B cell (primary cell): Measurements from ENCODE around the gene UBXN7. TPM values are rescaled to one million over a fixed set of nuclear protein-coding genes. Genes with fewer than 3 reads are reported as not detected.
"Not testable (repeated sequence)": the region's sequence is repeated elsewhere in the genome, so short reads cannot be mapped to it uniquely, and the experiment has no call there.

Experiments used
- ATAC-seq: fragments of 200-7000 bp; cut with Tn5 transposase; one replicate; pipeline ENCODE4 v1.10.0; 2021; ENCODE audit warnings: low read depth, mild to moderate bottlenecking, moderate number of reproducible peaks, moderate library complexity
- CTCF ChIA-PET: fragments of 350-600 bp; sonication (Branson Sonifier 250); formaldehyde crosslinking; loops from one replicate; lab custom pipeline; 2021; ENCODE audit warnings: antibody characterized with exemption, inconsistent platforms; lab: Charles Lee
- POLR2A ChIA-PET: fragments of 350-600 bp; sonication (Branson Sonifier 250); formaldehyde crosslinking; loops from one replicate; lab custom pipeline; 2021; ENCODE audit warnings: antibody characterized with exemption; lab: Charles Lee
- DNase-seq: peaks from one replicate; pipeline ENCODE4 v3.0.0; 2013
- H2AFZ ChIP-seq: 2 replicates; pipeline ENCODE4 v1.6.1; 2012; ENCODE audit warnings: mild to moderate bottlenecking, low read depth, low read length; ENCODE audit not compliant: insufficient read depth, poor library complexity, severe bottlenecking
- H3K27ac ChIP-seq, 2 donors: 1 replicate in 1 of 2; 2 replicates in 1 of 2; pipeline ENCODE4 v1.5.1; 2012 to 2013; ENCODE audit warnings: low read length in 2 of 2, mild to moderate bottlenecking in 2 of 2, moderate library complexity in 1 of 2
- H3K27me3 ChIP-seq, 4 experiments: fragments of 200-600 bp in 1 of 4; sonication (generic) in 1 of 4; replicated peaks in 1 of 4; 1 replicate in 2 of 4; 2 replicates in 2 of 4; pipeline versions ENCODE4 v1.6.1 to v1.7.0; 2013 to 2016; ENCODE audit warnings: low read length in 3 of 4, mild to moderate bottlenecking in 2 of 4, mixed read lengths in 1 of 4, moderate library complexity in 1 of 4; ENCODE audit not compliant: insufficient read depth in 4 of 4, control insufficient read depth in 3 of 4; ENCODE audit errors: control extremely low read depth in 1 of 4
- H3K36me3 ChIP-seq, 2 experiments: replicated peaks in 1 of 2; 1 replicate in 1 of 2; 2 replicates in 1 of 2; pipeline versions ENCODE4 v1.6.1 to v1.7.1; 2013; ENCODE audit warnings: low read length in 1 of 2; ENCODE audit not compliant: insufficient read depth in 2 of 2, control insufficient read depth in 1 of 2; ENCODE audit errors: control extremely low read depth in 1 of 2, extremely low read depth in 1 of 2
- H3K4me1 ChIP-seq, 2 donors: fragments of 200-600 bp in 1 of 2; sonication (generic) in 1 of 2; 1 replicate in 1 of 2; 2 replicates in 1 of 2; pipeline versions ENCODE4 v1.5.1 to v1.6.1; 2013 to 2017; ENCODE audit warnings: low read length in 2 of 2; ENCODE audit not compliant: control insufficient read depth in 2 of 2, insufficient read depth in 2 of 2
- H3K4me2 ChIP-seq: replicated peaks from 2 replicates; pipeline ENCODE3; 2012; ENCODE audit warnings: mild to moderate bottlenecking, low read depth, low read length; ENCODE audit not compliant: poor library complexity, severe bottlenecking
- H3K4me3 ChIP-seq, 5 experiments: fragments of 200-600 bp in 1 of 5; sonication (generic) in 1 of 5; 1 replicate in 3 of 5; 2 replicates in 2 of 5; pipeline versions ENCODE4 v1.5.1 to v1.7.0; 2011 to 2016; ENCODE audit warnings: low read length in 4 of 5, mild to moderate bottlenecking in 4 of 5, low read depth in 2 of 5, control low read depth in 1 of 5, moderate library complexity in 1 of 5; ENCODE audit not compliant: insufficient read depth in 1 of 5; ENCODE audit errors: control extremely low read depth in 1 of 5, extremely low read depth in 1 of 5
- H3K79me2 ChIP-seq: fragments of 200-600 bp; sonication (generic); one replicate; pipeline ENCODE4 v1.6.0; 2016; ENCODE audit warnings: low read length; ENCODE audit not compliant: control insufficient read depth, insufficient read depth
- H3K9ac ChIP-seq: fragments of 200-600 bp; sonication (generic); 2 replicates; pipeline ENCODE4 v1.6.1; 2017; ENCODE audit warnings: mild to moderate bottlenecking, low read length, moderate library complexity
- H3K9me3 ChIP-seq, 3 donors: one replicate each; pipeline versions ENCODE4 v1.6.1 to v1.7.1; 2013; ENCODE audit warnings: low read length in 2 of 3; ENCODE audit not compliant: control insufficient read depth in 2 of 3, insufficient read depth in 1 of 3; ENCODE audit errors: control extremely low read depth in 1 of 3
- H4K20me1 ChIP-seq: 2 replicates; pipeline ENCODE4 v1.6.0; 2012; ENCODE audit warnings: mild to moderate bottlenecking, low read length; ENCODE audit not compliant: insufficient read depth, control insufficient read depth, poor library complexity, severe bottlenecking
- H3K27ac Mint-ChIP-seq: one replicate; pipeline ENCODE4 v1.8.0; 2021; ENCODE audit warnings: mixed read lengths
- H3K27me3 Mint-ChIP-seq: one replicate; pipeline ENCODE4 v1.8.0; 2021; ENCODE audit warnings: mixed read lengths
- H3K4me1 Mint-ChIP-seq: one replicate; pipeline ENCODE4 v1.8.0; 2021; ENCODE audit warnings: mixed read lengths
- H3K4me3 Mint-ChIP-seq: one replicate; pipeline ENCODE4 v1.8.0; 2021; ENCODE audit warnings: mixed read lengths
- H3K9me3 Mint-ChIP-seq: one replicate; pipeline ENCODE4 v1.8.0; 2022; ENCODE audit warnings: mixed read lengths; ENCODE audit not compliant: insufficient read depth
- EZH2 ChIP-seq: IDR thresholded peaks from 2 replicates; pipeline ENCODE4 v1.6.1; 2012; ENCODE audit warnings: borderline replicate concordance, low read depth, mild to moderate bottlenecking, moderate library complexity, low read length; ENCODE audit not compliant: insufficient read depth, poor library complexity, severe bottlenecking
- WGBS: methylation state at CpG from one replicate; pipeline ENCODE4 v1.1.5; 2013; ENCODE audit warnings: missing lambda C conversion rate; ENCODE audit not compliant: insufficient coverage; 5-methylcytosine and 5-hydroxymethylcytosine counted together
- intact Hi-C: fragments of 100-400 bp; cut with micrococcal nuclease; formaldehyde crosslinking; loops from one replicate; pipeline ENCODE4 v1.10.0; 2022
- polyA plus RNA-seq: library from polyadenylated mRNA; depleted of rRNA; stranded (reverse); fragments of >200 nt; gene quantifications from 2 replicates; pipeline ENCODE4 v1.2.3, GENCODE V29; 2012
- total RNA-seq, 2 donors: library from RNA; stranded (reverse); fragments of 120-200 nt in 1 of 2; gene quantifications; 1 replicate in 1 of 2; 2 replicates in 1 of 2; pipeline versions ENCODE4 v1.2.3 to v1.2.4, GENCODE V29; 2013 to 2022
- TF ChIP-seq, protein P1 (sequence below): fragments of 200-600 bp; IDR thresholded peaks from one replicate; pipeline ENCODE4 v1.8.0; 2022; ENCODE audit warnings: antibody characterized with exemption, mild to moderate bottlenecking

The UBXN7 gene
- total and polyA plus RNA-seq, 2 donors (not counting 1 experiment from before 2014, with no cell fraction given): 7.4 to 107 TPM

DNA sequence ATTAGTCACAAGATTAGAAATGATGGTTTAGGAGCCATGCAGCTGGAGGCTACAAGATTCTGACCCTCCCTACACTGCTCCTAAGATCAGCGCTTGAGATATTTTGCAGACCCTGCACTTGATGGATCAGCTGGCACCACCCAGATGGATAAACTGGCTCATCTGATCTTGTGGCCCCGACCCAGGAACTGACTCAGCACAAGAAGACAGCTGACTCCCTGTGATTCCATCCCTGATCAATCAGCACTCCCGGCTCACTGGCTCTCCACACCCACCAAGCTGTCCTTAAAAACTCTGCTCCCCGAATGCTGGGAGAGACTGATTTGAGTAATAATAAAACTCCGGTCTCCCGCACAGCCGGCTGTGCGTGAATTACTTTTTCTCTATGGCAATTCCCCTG lies 129.3 kb downstream of the UBXN7 start:
- DNase-seq, intact Hi-C loops, H3K4me1 Mint-ChIP-seq, H3K4me1 ChIP-seq, H3K27ac ChIP-seq, H3K9ac ChIP-seq, H3K4me2 ChIP-seq, H3K4me3 Mint-ChIP-seq, ATAC-seq, H4K20me1 ChIP-seq, H3K36me3 ChIP-seq, H3K27ac Mint-ChIP-seq, POLR2A ChIA-PET, H3K27me3 Mint-ChIP-seq, H3K9me3 ChIP-seq, CTCF ChIA-PET, H3K9me3 Mint-ChIP-seq, H3K4me3 ChIP-seq, H2AFZ ChIP-seq, H3K27me3 ChIP-seq, H3K79me2 ChIP-seq: not testable (repeated sequence)
- 96% methylated on average over 5 of the region's 8 CpGs for WGBS

DNA sequence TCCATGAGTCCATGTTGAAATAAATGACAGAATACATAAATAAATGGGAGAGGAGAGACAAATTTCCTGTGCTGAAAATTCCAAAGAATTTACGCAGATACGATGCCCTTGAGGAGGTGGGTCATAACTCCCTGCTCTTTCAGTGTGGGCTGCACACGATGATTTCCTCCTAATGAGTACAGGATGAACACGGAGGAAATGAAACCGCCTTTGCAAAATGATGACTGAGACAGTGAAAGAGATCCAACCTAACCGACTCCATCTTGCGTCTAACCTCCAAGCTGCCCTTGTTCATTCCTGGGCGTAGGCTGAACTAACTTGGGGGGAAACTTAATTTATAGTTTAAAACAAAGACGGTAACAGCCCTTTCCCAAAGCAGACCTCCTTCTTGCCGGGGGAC lies 129.7 kb downstream of the UBXN7 start:
- H3K27me3 ChIP-seq, H3K9me3 Mint-ChIP-seq, H3K9ac ChIP-seq, H3K27ac ChIP-seq, H2AFZ ChIP-seq, DNase-seq, H3K79me2 ChIP-seq, H3K27me3 Mint-ChIP-seq, ATAC-seq, H3K27ac Mint-ChIP-seq, H3K4me3 ChIP-seq, H3K4me2 ChIP-seq, POLR2A ChIA-PET, H3K4me1 ChIP-seq, H3K9me3 ChIP-seq, CTCF ChIA-PET, H3K4me3 Mint-ChIP-seq, intact Hi-C loops, H4K20me1 ChIP-seq, H3K36me3 ChIP-seq, H3K4me1 Mint-ChIP-seq: not testable (repeated sequence)
- 90% methylated on average over 2 of the region's 10 CpGs for WGBS

DNA sequence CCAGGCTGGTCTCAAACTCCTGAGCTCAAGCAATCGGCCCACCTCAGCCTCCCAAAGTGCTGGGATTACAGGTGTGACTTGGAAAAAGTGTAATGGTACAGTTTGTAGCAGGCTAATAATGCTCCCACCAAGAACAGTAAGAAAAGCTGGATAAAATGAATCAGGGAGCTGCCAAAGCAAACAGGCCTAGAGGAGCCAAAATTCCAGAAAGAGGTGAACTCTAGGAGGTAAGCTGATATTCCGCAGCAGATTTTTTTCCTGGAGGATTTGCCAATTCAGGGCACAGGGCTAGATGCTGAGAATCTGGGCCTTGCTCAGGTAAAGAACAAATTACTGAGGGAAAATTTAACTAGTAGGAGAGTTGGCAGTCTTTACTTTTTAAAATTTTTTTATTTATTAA lies 133.7 kb downstream of the UBXN7 start:
- intact Hi-C loops: no loop called here
- H3K79me2 ChIP-seq: no peaks in the 10 kb centered on the region
- Mint-ChIP-seq H3K4me3 (no peak overlapping the region), H3K27me3 (no peaks in the 10 kb centered on the region), H3K9me3 (no peaks in the 10 kb centered on the region), H3K4me1 (peaks cover 17% of the 10 kb centered on the region), H3K27ac (no peak overlapping the region)
- no peaks in the 10 kb centered on the region for H3K36me3 ChIP-seq
- ChIA-PET CTCF (no interaction called here), POLR2A (no interaction called here)
- H3K4me2 ChIP-seq: no peak overlapping the region
- H3K27me3 ChIP-seq: no peaks in the 10 kb centered on the region
- H4K20me1 ChIP-seq: no peaks in the 10 kb centered on the region
- no peak overlapping the region for H3K9ac ChIP-seq
- 100% methylated on average over 1 of the region's 2 CpGs for WGBS
- no peak for TF ChIP-seq EZH2
- TF ChIP-seq, protein P1, sequence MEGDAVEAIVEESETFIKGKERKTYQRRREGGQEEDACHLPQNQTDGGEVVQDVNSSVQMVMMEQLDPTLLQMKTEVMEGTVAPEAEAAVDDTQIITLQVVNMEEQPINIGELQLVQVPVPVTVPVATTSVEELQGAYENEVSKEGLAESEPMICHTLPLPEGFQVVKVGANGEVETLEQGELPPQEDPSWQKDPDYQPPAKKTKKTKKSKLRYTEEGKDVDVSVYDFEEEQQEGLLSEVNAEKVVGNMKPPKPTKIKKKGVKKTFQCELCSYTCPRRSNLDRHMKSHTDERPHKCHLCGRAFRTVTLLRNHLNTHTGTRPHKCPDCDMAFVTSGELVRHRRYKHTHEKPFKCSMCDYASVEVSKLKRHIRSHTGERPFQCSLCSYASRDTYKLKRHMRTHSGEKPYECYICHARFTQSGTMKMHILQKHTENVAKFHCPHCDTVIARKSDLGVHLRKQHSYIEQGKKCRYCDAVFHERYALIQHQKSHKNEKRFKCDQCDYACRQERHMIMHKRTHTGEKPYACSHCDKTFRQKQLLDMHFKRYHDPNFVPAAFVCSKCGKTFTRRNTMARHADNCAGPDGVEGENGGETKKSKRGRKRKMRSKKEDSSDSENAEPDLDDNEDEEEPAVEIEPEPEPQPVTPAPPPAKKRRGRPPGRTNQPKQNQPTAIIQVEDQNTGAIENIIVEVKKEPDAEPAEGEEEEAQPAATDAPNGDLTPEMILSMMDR: no peak
- DNase-seq (no peak), ATAC-seq (no peak)
- H3K27ac ChIP-seq: no peak overlapping the region
- no peak overlapping the region for H2AFZ ChIP-seq
- no peaks in the 10 kb centered on the region for H3K9me3 ChIP-seq
- peaks cover 0 to 11% of the 10 kb centered on the region in 2 donors for H3K4me1 ChIP-seq
- no peak overlapping the region for H3K4me3 ChIP-seq
